NCI-H2081 (cell line): Measurements from ENCODE around the gene THEMIS2.
"Not testable (repeated sequence)": the region's sequence is repeated elsewhere in the genome, so short reads cannot be mapped to it uniquely, and the experiment has no call there.

ENCODE experiments used
- DNase-seq, 2 experiments: peaks; one replicate each; lab custom pipeline; 2025; lab: John Stamatoyannopoulos, UW

The THEMIS2 gene

DNA sequence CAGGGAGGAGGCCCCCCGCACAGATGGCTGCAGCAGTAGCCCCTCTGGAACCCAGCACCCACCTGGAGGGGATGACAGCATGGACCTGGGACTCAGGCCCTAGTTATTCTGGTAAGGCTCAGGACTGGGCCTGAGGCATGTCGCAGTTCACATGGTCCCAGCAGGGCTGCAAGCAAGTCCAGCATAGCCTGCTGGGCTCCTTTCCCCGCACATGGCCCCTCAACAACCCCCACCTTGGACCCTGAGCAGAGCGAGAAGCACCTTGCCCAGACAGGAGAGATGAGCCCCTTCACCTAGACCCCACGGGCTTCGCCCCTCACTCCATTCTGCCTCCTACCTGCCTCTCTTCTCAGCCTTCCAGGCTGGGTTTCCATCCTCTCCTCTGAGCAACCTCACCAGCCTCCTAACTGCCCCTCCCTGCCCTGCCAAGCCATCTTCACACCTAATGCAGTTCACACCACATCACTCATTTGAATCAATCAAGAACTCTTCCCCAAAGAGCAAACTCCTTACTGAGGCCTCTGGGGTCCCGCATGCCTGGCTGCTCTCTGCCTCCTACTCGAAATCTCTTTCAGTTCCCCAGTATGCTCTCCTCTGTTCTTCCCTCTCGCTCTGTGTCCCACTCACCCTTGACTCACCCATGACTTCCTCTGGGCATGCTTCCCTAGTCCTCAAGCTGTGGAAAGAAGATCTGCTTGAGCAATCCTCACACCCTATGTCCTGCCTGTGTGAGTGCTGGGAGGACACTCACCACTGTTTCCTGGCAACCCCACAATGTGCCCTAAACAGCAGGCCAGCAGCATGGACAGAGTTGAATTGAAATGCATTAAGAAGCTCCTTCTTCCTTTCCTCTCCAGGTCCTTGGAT, 9.4 kb upstream of the THEMIS2 start:
- DNase-seq, result no peak

GRCh38 chr1:27863538-27863915, 8.8 kb upstream of the THEMIS2 start:
- no peak for DNase-seq

GRCh38 chr1:27864264-27864895, 8.0 kb upstream of the THEMIS2 start:
- DNase-seq, result no peak

DNA sequence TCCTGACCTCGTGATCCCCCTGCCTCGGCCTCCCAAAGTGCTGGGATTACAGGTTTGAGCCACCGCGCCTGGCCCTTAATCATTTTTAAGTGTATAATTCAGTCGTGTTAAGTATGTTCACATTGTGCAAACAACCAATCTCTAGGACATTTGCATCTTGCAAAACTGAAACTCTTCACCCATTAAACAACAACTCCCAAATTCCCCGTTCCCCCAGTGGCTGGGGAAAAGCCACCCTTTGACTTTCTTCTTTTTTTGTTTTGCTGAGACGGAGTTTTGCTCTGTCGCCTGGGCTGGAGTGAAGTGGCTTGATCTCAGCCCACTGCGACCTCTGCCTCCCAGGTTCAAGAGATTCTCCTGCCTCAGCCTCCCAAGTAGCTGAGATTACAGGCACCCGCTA, 6.5 kb upstream of the THEMIS2 start:
- DNase-seq, result no peak

- no peak for DNase-seq
Measured at GRCh38 chr1:27868556-27868931, 3.8 kb upstream of the THEMIS2 start.

- no peak for DNase-seq
Measured at GRCh38 chr1:27868932-27869718, 3.2 kb upstream of the THEMIS2 start.

- DNase-seq, result no peak
Measured at GRCh38 chr1:27869719-27870085, 2.6 kb upstream of the THEMIS2 start.

GRCh38 chr1:27871076-27871475, 1.3 kb upstream of the THEMIS2 start:
- not testable (repeated sequence) for DNase-seq

- no peak for DNase-seq
Measured at GRCh38 chr1:27872802-27873551, 633 bp downstream of the THEMIS2 start.

DNA sequence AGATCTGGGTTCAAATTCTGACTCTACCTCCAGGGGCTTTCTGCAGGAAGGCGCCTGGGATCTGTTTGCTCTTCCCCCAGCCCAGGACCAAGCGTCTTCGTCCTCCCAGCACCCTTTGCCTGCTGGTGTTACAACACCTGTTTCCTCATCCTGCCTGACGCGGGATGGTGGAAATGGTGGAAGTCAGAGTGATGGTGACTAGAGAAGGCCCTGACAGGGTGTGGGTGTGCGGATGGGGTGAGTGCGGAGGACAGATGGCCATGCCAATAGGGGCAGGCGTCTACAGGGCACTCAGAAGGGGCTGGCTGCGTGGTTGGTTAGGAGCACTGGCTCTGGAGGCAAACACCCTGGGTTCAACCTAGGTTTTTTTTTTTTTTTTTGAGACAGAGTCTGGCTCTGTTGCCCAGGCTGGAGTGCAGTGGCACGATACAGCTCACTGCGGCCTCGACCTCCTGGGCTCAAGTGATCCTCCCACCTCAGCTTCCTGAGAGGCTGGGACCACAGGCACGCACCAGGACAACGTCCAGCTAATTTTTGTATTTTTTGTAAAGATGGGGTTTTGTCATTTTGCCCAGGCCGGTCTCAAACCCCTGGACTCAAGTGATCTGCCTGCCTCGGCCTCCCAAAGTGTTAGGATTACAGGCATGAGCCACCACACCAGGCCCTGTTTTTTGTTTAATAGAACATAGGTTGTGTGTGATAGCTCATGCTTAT, 1.5 kb downstream of the THEMIS2 start:
- DNase-seq, result no peak

GRCh38 chr1:27876341-27877114, 4.2 kb downstream of the THEMIS2 start:
- DNase-seq, result no peak

DNA sequence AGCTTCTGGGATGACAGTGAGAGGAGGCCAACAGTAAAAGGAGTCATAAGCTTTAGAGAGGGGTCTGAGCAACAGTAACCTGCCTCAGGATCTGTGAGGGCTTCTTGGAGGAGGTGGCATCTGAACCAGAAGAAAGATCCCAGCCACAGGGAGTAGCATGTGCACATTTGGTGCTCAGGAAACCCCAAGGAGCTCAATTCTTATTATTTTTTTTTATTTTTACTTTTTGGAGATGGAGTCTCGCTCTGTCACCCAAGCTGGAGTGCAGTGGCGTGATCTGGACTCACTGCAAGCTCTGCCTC, 4.7 kb downstream of the THEMIS2 start:
- DNase-seq, result no peak

GRCh38 chr1:27878039-27878438, 5.7 kb downstream of the THEMIS2 start:
- no peak for DNase-seq

DNA sequence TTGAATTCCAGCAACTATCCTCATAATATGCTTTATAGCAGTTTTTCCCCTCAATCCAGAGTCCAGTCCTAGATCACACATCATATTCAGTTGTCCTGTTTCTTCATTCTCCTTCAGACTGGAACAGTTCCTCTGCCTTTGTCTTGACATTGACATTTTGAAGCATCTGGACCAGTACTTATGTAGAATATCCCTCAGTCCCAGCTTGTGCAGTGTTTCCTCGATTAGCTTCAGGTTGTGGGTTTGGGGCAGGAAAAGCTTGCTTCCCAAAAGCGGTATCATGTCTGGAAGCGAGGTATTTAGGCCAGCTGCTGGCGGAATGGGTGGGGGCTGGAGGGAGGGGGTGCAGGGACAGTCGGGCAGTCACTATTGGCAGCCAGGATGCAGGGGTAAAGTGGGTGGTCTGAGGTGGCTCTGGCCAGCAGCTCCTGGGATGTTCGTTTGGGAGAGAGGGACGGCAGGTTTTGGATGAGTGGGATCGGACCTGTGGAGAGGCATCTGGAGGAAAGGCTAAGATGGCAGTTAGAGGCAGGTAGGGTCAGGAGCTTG, 6.5 kb downstream of the THEMIS2 start:
- DNase-seq, result no peak

GRCh38 chr1:27879374-27880082, 7.2 kb downstream of the THEMIS2 start:
- no peak for DNase-seq

GRCh38 chr1:27882543-27882903, 10.2 kb downstream of the THEMIS2 start:
- no peak for DNase-seq

DNA sequence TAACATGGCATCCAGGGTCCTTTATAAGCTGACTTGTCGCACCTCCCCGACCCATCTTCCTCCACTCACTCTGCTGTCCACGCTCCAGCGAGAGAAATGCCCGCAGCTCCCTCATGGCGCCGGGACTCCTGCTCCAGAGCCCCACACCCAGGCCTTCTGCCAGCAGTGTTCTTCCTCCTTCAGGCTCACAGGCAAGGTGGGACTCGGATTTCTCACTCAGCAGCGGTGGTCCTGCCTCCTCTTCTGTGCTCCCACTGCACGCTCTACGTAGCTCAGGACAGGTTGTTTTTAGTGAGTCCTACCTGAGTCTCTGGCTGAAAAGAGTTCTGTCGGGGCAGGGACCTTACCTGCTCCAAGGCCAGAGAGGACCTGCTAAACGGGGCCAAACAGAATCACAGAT, 11.2 kb downstream of the THEMIS2 start:
- no peak for DNase-seq

GRCh38 chr1:27884006-27884954, 11.9 kb downstream of the THEMIS2 start:
- no peak for DNase-seq

DNA sequence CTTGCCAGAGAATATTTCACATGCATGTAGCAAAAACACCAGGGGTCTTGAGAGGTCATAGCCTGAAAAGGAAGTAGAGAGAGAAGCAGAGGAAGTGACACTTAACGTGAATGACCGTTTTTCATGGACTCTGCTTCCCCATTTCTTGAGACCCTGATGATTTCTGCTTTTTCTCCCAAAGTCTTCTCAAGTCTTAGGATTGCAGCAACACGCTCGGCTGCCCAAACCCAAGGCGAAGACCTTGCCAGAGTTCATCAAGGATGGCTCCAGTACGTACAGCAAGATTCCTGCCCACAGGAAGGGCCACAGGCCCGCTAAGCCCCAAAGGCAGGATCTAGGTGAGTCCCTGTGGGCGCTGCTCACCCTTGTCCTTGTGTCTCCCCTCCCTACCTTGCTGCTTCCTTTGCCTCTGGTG, 12.8 kb downstream of the THEMIS2 start:
- DNase-seq, result no peak
